A673 (cell line): Measurements from ENCODE around the gene CXCR3.
"Not testable (repeated sequence)": the region's sequence is repeated elsewhere in the genome, so short reads cannot be mapped to it uniquely, and the experiment has no call there.

Experiments used
- EZH2 ChIP-seq: fragments of 200-600 bp; sonication (generic); IDR thresholded peaks from 2 replicates; pipeline ENCODE4 v1.6.1; 2017; ENCODE audit warnings: borderline replicate concordance, low read depth, mild to moderate bottlenecking, mixed read lengths, antibody characterized with exemption, low read length; ENCODE audit not compliant: poor library complexity, severe bottlenecking
- TF ChIP-seq, protein P1 (sequence below): fragments of 300-800, 200-600 bp; sonication (generic); conservative IDR thresholded peaks from 2 replicates; pipeline ENCODE4 v1.5.1; 2017; ENCODE audit warnings: low read depth, mild to moderate bottlenecking, antibody characterized with exemption, low read length, moderate library complexity, mixed read lengths

DNA sequence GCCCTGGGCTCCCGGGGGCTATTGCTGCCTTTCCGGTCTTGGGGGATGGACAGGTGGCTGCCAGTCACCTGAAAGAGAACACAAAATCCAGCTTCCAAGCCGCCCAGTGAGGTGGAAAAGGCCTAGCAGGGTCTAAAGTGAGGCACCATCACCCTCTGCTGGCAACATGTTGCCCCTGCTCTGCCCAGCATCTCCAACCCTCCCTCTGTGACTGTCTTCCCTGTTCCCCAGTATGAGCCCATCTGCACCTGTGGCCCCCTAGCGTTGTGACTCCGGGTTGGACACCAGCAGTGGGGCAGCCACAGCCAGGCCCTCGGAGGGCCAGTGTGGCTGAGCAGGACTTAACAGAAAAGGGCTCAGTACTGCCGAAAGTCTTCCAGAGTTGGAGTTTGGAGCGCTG, 45.9 kb upstream of the CXCR3 start:
- TF ChIP-seq, protein P1, sequence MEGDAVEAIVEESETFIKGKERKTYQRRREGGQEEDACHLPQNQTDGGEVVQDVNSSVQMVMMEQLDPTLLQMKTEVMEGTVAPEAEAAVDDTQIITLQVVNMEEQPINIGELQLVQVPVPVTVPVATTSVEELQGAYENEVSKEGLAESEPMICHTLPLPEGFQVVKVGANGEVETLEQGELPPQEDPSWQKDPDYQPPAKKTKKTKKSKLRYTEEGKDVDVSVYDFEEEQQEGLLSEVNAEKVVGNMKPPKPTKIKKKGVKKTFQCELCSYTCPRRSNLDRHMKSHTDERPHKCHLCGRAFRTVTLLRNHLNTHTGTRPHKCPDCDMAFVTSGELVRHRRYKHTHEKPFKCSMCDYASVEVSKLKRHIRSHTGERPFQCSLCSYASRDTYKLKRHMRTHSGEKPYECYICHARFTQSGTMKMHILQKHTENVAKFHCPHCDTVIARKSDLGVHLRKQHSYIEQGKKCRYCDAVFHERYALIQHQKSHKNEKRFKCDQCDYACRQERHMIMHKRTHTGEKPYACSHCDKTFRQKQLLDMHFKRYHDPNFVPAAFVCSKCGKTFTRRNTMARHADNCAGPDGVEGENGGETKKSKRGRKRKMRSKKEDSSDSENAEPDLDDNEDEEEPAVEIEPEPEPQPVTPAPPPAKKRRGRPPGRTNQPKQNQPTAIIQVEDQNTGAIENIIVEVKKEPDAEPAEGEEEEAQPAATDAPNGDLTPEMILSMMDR: peak; percentile 42
- not testable (repeated sequence) for TF ChIP-seq EZH2
